ENCODE results near the gene HEPHL1. TPM values are rescaled to one million over a fixed set of nuclear protein-coding genes. Genes with fewer than 3 reads are reported as not detected.

Gene HEPHL1
- total and polyA plus RNA-seq, 2 experiments from 2014 or later, result 0.07 to 0.21 TPM

- H3K9me2 ChIP-seq (ENCODE audit: insufficient read depth), result peaks cover 10% of the 10 kb centered on the region; the same call in 1 of the 2 replicates
- no peaks in the 10 kb centered on the region for H3K36me3 ChIP-seq (ENCODE audit: insufficient read depth)
- H2AFZ ChIP-seq, result 0 out of 2 replicates have a peak overlapping the region, but pooled peaks have one; percentile 78
- peak overlapping the region; percentile 95 for H3K27ac ChIP-seq (ENCODE audit: low read depth)
- H4K20me1 ChIP-seq (replicated peaks; ENCODE audit: insufficient read depth), result peaks cover 38% of the 10 kb centered on the region
- Mint-ChIP-seq H3K27ac (no peak overlapping the region), H3K4me3 (no peak overlapping the region), H3K36me3 (ENCODE audit: low read depth) (peaks cover 15% of the 10 kb centered on the region), H3K4me1 (peaks cover 37% of the 10 kb centered on the region), H3K9me3 (peaks cover 10% of the 10 kb centered on the region; the same call in 2 of the 3 replicates), H3K27me3 (ENCODE audit: insufficient read depth, low read depth, poor library complexity) (peaks cover 9% of the 10 kb centered on the region)
- DNase-seq (ENCODE audit: low spot score), result no peak
- H3K4me3 ChIP-seq, result peak overlapping the region; percentile 91
- H3K4me1 ChIP-seq (ENCODE audit: insufficient read depth), result peaks cover 57% of the 10 kb centered on the region
- peaks cover 81% of the 10 kb centered on the region for H3K79me2 ChIP-seq (replicated peaks; ENCODE audit: insufficient read depth)
- H3K4me2 ChIP-seq, result peak overlapping the region; percentile 100
- 0 out of 2 replicates have a peak, but pooled peaks cover 4% of the 10 kb centered on the region for H3F3A ChIP-seq (replicated peaks; ENCODE audit: low read depth)
- H3K27me3 ChIP-seq (ENCODE audit: insufficient read depth), result no peaks in the 10 kb centered on the region
- TF ChIP-seq NANOG (IDR thresholded peaks at IDR 0.05; ENCODE audit: borderline replicate concordance) (no peak), EZH2phosphoT487 (IDR thresholded peaks at IDR 0.05; ENCODE audit: unreplicated experiment) (no peak), REST (IDR thresholded peaks at IDR 0.05; ENCODE audit: unreplicated experiment) (no peak), CREB1 (CRISPR knock-in tag; IDR thresholded peaks at IDR 0.05; ENCODE audit: low read depth) (no peak), EZH2 (IDR thresholded peaks at IDR 0.05; ENCODE audit: low read depth, unreplicated experiment) (no peak), ZNF462 (CRISPR knock-in tag; IDR thresholded peaks at IDR 0.05) (no peak), ZNF114 (CRISPR knock-in tag; IDR thresholded peaks at IDR 0.05) (no peak), ZNF331 (CRISPR knock-in tag; IDR thresholded peaks at IDR 0.05; ENCODE audit: low read depth) (no peak), CTCF (conservative IDR thresholded peaks at IDR 0.05; ENCODE audit: low read depth in 2 of 2) (no peak), ETS1 (IDR thresholded peaks at IDR 0.05) (no peak)
- ATAC-seq, result peak; percentile 69
These were observed 108.6 kb downstream of the HEPHL1 start for GRCh38 chr11:94129512-94130297.
